ENCODE results near the gene ZNF516. TPM values are rescaled to one million over a fixed set of nuclear protein-coding genes. Genes with fewer than 3 reads are reported as not detected.

ZNF516 gene
- polyA plus RNA-seq, 2 of the 4 experiments (the other 2 are of a cell fraction) = 3.9 to 4.9 TPM

DNA sequence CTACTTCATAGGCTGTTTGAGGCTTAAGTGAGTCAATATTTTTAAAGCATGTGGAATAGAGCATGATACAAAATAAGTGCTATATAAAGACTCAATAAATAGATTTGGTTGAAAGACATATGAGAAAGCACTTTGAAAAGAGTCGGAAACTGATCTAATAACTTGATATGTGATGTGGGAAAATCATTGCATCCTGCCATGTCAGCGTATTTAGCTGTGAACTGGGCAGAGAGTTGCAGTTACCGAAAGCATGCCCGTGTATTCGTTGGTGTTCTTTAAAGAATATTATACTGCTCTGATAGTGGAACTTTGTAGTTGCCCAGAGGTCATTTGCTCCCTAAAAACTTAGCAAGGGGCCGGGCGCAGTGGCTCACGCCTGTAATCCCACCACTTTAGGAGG is 37.8 kb upstream of the ZNF516 start:
- Histone ChIP-seq H3K27ac (no peak overlapping the region), H3K4me3 (no peak overlapping the region), H3K9me3 (no peaks in the 10 kb centered on the region), H3K4me1 (no peaks in the 10 kb centered on the region), H3K4me2 (no peak overlapping the region)
- ATAC-seq (no peak), FAIRE-seq (no peak), DNase-seq (ENCODE audit: low read depth in 1 of 2, low spot score in 1 of 2) (no peak)
- POLR2A ChIA-PET = no interaction called here
- no peak for TF ChIP-seq RARB (CRISPR knock-in tag; IDR thresholded peaks at IDR 0.05)
- peak; percentile 82 for TF ChIP-seq MAFK (IDR thresholded peaks at IDR 0.05; ENCODE audit: partially characterized antibody)
- TF ChIP-seq, protein P1, sequence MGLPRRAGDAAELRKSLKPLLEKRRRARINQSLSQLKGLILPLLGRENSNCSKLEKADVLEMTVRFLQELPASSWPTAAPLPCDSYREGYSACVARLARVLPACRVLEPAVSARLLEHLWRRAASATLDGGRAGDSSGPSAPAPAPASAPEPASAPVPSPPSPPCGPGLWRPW (IDR thresholded peaks at IDR 0.05) = no peak
- CTCF ChIA-PET = no interaction called here
- WGBS (ENCODE audit: missing lambda C conversion rate) = 69% methylated on average over 8 of the region's 8 CpGs

DNA sequence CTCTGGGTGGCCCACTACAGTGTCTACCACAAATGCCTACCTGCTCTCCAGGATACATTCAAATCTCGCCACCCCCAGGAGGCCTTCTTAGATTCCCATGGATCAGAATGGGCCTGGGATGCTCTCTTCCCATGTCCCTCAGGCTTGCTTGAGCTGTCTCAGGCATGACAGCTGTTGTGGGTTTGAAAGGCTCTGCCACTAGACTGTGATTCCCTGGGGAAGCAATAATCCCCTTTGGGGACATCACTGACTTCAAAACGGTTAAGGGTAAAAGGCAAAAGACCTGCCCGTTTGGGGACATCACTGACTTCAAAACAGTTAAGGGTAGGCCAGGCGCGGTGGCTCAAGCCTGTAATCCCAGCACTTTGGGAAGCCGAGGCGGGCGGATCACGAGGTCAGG is 35.8 kb upstream of the ZNF516 start:
- CTCF ChIA-PET = no interaction called here

GRCh38 chr18:76530391-76530790 is 35.3 kb upstream of the ZNF516 start:
- H3K27ac ChIP-seq = no peak overlapping the region
- TF ChIP-seq NPAS2 (CRISPR knock-in tag; IDR thresholded peaks at IDR 0.05; ENCODE audit: borderline replicate concordance) (no peak), HDAC2 (IDR thresholded peaks at IDR 0.05) (no peak), HEYL (CRISPR knock-in tag; IDR thresholded peaks at IDR 0.05) (no peak), ZC3H11A (IDR thresholded peaks at IDR 0.05) (no peak), EHMT2 (IDR thresholded peaks at IDR 0.05; ENCODE audit: low read depth) (no peak), EP300 (IDR thresholded peaks at IDR 0.05) (no peak), TFCP2L1 (CRISPR knock-in tag; IDR thresholded peaks at IDR 0.05) (no peak), MYC (IDR thresholded peaks at IDR 0.05; ENCODE audit: borderline replicate concordance, low read length) (no peak), HOXA7 (CRISPR knock-in tag; IDR thresholded peaks at IDR 0.05) (no peak), HOXB5 (CRISPR knock-in tag; IDR thresholded peaks at IDR 0.05) (no peak), USF2 (IDR thresholded peaks at IDR 0.05) (no peak), JUN (IDR thresholded peaks at IDR 0.05) (no peak), BCL3 (IDR thresholded peaks at IDR 0.05) (no peak)
- TF ChIP-seq, protein P2, sequence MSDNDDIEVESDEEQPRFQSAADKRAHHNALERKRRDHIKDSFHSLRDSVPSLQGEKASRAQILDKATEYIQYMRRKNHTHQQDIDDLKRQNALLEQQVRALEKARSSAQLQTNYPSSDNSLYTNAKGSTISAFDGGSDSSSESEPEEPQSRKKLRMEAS (IDR thresholded peaks at IDR 0.05) = no peak
- FAIRE-seq (no peak), DNase-seq (ENCODE audit: low read depth in 1 of 2, low spot score in 1 of 2) (no peak), ATAC-seq (no peak)
- POLR2A ChIA-PET = no interaction called here
- no peaks in the 10 kb centered on the region for H3K4me1 ChIP-seq
- H3K4me2 ChIP-seq = no peak overlapping the region
- H3K9me3 ChIP-seq = no peaks in the 10 kb centered on the region
- H3K4me3 ChIP-seq = no peak overlapping the region
- 93% methylated on average over 3 of the region's 11 CpGs for WGBS (ENCODE audit: missing lambda C conversion rate)
- CTCF ChIA-PET = no interaction called here

More for the DNA sequence above, 35.8 kb upstream of the ZNF516 start:
- Histone ChIP-seq H3K9me3 (no peaks in the 10 kb centered on the region), H3K27ac (no peak overlapping the region), H3K4me2 (no peak overlapping the region), H3K4me1 (no peaks in the 10 kb centered on the region), H3K4me3 (no peak overlapping the region)
- POLR2A ChIA-PET = no interaction called here
- FAIRE-seq (no peak), DNase-seq (ENCODE audit: low read depth in 1 of 2, low spot score in 1 of 2) (no peak), ATAC-seq (no peak)
- 60% methylated on average over 9 of the region's 9 CpGs for WGBS (ENCODE audit: missing lambda C conversion rate)
- TF ChIP-seq MYC (IDR thresholded peaks at IDR 0.05; ENCODE audit: borderline replicate concordance, low read length) = no peak
- TF ChIP-seq, protein P3, sequence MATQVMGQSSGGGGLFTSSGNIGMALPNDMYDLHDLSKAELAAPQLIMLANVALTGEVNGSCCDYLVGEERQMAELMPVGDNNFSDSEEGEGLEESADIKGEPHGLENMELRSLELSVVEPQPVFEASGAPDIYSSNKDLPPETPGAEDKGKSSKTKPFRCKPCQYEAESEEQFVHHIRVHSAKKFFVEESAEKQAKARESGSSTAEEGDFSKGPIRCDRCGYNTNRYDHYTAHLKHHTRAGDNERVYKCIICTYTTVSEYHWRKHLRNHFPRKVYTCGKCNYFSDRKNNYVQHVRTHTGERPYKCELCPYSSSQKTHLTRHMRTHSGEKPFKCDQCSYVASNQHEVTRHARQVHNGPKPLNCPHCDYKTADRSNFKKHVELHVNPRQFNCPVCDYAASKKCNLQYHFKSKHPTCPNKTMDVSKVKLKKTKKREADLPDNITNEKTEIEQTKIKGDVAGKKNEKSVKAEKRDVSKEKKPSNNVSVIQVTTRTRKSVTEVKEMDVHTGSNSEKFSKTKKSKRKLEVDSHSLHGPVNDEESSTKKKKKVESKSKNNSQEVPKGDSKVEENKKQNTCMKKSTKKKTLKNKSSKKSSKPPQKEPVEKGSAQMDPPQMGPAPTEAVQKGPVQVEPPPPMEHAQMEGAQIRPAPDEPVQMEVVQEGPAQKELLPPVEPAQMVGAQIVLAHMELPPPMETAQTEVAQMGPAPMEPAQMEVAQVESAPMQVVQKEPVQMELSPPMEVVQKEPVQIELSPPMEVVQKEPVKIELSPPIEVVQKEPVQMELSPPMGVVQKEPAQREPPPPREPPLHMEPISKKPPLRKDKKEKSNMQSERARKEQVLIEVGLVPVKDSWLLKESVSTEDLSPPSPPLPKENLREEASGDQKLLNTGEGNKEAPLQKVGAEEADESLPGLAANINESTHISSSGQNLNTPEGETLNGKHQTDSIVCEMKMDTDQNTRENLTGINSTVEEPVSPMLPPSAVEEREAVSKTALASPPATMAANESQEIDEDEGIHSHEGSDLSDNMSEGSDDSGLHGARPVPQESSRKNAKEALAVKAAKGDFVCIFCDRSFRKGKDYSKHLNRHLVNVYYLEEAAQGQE (IDR thresholded peaks at IDR 0.05) = no peak
- TF ChIP-seq FOSL2 (IDR thresholded peaks at IDR 0.05) = no peak
- no peak for TF ChIP-seq FOSL2 (CRISPR knock-in tag; IDR thresholded peaks at IDR 0.05)
- no peak for TF ChIP-seq NPAS2 (CRISPR knock-in tag; IDR thresholded peaks at IDR 0.05; ENCODE audit: borderline replicate concordance)
- no peak for TF ChIP-seq FOSB (CRISPR knock-in tag; IDR thresholded peaks at IDR 0.05)
- TF ChIP-seq BHLHE40 (IDR thresholded peaks at IDR 0.05; ENCODE audit: low read depth, low read length) = no peak
- TF ChIP-seq CHD4 (IDR thresholded peaks at IDR 0.05; ENCODE audit: borderline replicate concordance) = no peak
- TF ChIP-seq CBX2 (IDR thresholded peaks at IDR 0.05; ENCODE audit: borderline replicate concordance, low read depth) = no peak
- no peak for TF ChIP-seq NR3C1 (IDR thresholded peaks at IDR 0.05)
- no peak for TF ChIP-seq TFCP2L1 (CRISPR knock-in tag; IDR thresholded peaks at IDR 0.05)
- TF ChIP-seq CBX8 (IDR thresholded peaks at IDR 0.05) = no peak
- no peak for TF ChIP-seq HOXB13 (CRISPR knock-in tag; IDR thresholded peaks at IDR 0.05; ENCODE audit: low read depth)
- TF ChIP-seq PHF8 (IDR thresholded peaks at IDR 0.05; ENCODE audit: borderline replicate concordance, low read depth) = no peak

All from A549 (cell line).